ENCODE results near the gene FBXO10. TPM values are rescaled to one million over a fixed set of nuclear protein-coding genes. Genes with fewer than 3 reads are reported as not detected.

FBXO10 gene
- total RNA-seq, 1 donor from 2014 or later, result 16.0 TPM

DNA sequence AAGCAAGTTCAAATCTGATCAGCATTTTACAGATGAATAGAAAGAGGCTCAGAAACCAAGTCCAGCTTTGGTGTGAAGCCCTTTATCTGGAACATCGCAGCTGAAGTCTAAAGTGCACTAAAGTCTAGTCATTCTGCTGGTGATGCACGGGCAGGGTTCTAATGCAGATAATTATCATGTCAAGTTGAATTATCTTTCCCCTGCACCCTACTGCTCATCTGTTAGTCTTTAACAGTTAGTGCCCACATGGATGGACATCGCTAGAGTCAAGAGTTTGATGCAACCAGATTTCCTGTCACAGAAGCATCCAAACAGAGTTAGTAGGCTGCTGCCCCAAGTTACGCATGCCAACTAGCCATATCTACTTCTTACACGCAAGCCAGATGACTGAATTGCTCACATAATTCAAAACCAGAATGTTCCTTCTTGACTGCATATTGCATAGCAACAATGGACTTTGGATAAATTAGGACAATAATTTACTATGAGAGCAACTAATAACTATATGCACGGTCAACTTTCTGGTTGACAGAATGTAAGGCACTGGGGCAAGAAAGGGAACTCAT lies 17.8 kb upstream of the FBXO10 start:
- no peak for DNase-seq (ENCODE audit: extremely low read depth, low read depth, low spot score)

DNA sequence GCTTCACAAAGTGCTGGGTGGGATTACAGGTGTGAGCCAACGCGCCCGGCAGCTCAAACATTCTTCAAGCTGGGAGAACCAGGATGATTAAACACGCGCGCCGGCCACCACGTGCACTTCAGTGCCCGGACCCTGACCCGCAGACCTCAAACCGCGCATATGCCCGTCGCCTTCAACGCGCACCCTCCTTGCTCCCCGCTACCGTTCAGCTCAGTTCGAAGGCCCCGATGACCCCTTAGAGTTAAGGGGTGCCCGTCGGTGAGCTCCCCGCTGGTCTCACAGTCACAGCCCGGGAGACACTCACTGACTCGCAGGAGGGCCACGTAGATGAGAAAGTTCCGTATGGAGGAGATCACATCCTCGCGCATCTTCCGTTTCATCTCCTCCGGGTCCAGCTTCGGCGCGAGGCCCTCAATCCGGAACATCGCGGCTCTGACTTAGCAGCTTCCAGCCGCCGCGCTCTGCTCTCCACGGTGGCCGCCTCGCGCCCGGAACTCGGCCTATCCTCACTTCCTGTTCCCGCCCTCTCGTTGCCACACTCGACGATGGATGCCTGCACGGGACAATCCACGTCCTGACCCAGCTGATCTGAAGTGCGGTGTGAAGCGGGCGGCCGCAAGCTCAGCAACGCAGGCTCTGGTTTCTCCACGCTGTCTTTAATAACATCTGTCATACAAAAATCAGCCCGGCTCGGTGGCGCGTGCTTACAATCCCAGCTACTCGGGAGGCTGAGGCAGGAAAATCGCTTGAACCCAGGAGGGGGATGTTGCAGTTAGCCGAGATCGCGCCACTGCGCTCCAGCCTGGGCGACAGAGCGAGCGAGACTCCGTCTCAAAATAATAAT lies 16.1 kb upstream of the FBXO10 start, which contains the start of gene TOMM5:
TOMM5 (minus strand) TSS at position 490 of the 844 bp plus-strand sequence; CDS start at position 425, 65 bp downstream.
- peak; percentile 55 for DNase-seq (ENCODE audit: extremely low read depth, low read depth, low spot score)

DNA sequence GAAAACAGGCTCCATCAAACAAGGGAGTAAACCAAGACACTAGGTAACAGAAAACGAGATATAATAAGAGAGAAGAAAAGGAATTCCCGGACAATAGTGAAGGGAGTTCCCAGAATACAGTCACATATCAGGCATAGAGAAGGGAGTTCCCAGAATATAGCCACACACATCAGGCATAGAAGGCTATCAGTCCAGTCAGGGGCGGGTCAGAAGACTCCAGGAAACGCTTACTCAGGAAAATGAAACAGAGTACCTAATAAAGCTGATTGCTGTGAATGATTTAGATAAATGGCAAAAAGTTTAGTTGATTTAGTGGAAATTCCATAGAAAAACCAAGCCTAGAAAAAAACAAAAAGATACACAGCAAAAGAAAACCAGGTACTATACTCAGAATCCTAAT lies 11.3 kb upstream of the FBXO10 start:
- DNase-seq (ENCODE audit: extremely low read depth, low read depth, low spot score), result no peak

DNA sequence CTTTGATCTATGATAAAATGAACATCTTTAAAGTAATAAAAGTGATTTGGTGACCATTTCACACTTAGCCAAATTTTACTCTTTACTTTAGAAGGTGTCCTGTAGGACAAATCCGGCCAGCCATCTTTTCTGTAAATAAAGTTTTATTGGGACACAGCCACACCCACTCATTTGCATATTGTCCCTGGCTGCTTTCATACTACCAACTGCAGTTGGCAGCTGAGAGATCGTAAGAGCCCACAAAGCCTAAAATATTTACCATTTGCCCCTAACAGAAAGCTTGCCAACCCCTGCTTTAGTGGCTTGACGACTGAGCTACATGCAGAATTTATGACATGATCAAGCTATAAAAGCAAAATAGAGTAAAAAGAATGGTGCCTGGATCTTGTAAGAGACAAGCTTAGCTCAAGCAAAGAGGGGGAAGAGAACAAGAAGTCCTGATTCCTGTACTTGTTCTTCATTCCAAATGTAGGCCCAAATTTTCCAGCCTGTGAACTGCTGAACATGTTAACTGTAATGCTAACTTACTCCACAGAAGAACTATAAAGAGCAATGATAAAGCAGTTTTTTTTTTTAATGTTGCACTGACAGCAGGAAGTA lies 7.4 kb upstream of the FBXO10 start:
- no peak for DNase-seq (ENCODE audit: extremely low read depth, low read depth, low spot score)

- DNase-seq (ENCODE audit: extremely low read depth, low read depth, low spot score), result peak; percentile 52
Measured at GRCh38 chr9:37582548-37583157, 6.5 kb upstream of the FBXO10 start.

- no peak for DNase-seq (ENCODE audit: extremely low read depth, low read depth, low spot score)
Measured at GRCh38 chr9:37575511-37575914, 667 bp downstream of the FBXO10 start.

DNA sequence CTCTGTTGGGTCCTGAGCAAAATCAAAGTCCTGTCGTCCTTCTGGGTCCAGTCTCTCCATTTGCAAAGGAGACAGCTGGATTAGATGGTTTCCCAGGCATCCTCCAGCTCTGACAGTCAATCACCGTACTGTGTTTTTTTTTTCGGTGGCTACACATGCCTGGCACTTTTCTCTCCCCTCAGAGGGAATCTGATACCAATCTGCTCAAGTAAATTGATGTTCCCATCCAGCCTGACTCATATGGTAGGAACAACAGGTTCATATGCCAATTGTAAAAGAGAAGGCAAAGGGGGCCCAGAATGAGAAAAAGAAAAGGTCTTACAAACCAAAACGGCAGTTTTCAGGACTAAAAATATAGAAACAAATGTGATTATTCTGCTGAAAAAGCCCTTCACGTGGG lies 1.2 kb downstream of the FBXO10 start:
- DNase-seq (ENCODE audit: extremely low read depth, low read depth, low spot score), result no peak

DNA sequence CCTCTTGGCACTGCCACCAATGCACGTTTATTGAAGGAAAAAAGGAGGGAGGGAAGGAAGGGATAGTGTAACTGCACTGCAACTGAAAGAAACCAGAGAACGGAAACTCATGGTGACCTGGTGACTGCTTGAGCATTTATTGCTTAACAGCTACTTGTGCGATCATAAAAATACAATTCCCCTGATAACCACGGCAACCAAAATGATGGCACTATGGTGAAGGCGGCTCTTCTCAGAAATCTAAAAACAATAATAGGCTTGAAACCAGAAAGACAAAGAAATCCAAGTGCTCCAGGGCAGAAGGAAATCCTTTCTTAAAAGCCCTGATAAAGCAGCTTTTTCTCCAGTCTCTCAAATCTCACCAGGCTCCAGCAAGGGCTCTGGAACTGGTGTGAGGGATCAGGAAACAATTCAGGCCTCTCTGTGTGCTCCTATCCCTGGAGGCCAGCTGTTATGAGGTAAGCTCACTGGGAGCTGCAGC lies 1.9 kb downstream of the FBXO10 start:
- no peak for DNase-seq (ENCODE audit: extremely low read depth, low read depth, low spot score)

GRCh38 chr9:37571282-37571681 lies 4.9 kb downstream of the FBXO10 start:
- DNase-seq (ENCODE audit: extremely low read depth, low read depth, low spot score), result no peak

DNA sequence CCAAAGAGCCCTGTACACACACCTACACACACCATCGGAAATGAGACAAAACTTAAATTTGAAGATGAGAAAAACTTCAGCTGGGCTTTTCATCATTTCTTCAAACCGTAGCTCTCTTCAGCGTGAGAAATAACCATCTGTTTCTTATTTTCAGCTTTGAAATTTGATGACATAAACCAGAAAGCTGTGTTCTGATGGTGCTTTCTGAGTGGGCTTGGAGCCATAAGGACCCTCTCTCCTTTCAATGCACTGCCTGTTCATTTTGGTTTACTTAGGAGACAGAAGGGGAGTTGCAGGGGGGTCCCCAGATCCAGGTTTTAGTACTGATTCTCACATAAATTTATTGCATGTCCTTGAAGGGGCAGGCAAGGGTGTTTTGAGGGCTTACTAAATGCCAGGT lies 9.5 kb downstream of the FBXO10 start:
- no peak for DNase-seq (ENCODE audit: extremely low read depth, low read depth, low spot score)

DNA sequence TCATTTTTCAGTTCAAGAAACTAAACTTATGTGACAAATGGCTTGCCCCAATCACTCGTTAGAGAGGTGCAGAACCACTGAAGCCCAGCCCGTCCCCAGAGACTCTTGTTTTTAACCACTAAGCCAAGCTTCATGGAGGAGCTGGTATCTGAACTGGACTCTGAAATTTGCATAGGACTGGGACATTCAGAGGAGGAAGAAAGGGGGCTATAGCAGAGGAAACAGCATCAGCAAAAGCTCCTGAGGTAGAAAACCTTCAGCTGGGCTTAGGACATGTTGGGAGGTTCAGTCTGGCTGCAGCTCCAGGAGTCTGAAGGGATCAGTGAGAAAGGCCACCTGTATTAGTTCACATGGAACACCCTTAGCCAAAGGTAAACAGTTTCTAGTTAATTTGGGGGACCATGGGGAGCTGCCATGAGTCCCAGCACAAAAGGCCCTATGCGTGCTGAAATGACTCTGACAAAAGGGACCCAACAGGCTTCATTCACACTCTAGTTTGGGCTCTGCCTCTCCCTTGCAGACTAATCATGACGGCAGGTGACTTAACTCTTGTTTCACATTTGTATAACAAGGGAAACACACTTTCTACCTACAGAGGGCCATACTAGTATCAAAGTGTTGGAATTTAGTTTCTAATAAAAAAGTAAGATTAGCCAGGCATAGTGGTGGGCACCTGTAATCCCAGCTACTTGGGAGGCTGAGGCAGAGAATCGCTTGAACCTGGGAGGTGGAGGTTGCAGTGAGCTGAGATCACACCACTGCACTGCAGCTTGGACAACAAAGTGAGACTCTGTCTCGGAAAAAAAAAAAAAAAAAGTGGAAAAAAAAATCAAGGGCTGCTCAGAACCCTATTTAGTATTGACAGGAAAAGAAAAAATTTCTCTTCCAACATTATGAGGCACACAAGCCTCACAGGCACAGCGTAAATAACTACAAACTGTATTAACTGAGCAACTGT lies 10.2 kb downstream of the FBXO10 start:
- no peak for DNase-seq (ENCODE audit: extremely low read depth, low read depth, low spot score)

- DNase-seq (ENCODE audit: extremely low read depth, low read depth, low spot score), result no peak
Measured at GRCh38 chr9:37564916-37565315, 11.3 kb downstream of the FBXO10 start.

DNA sequence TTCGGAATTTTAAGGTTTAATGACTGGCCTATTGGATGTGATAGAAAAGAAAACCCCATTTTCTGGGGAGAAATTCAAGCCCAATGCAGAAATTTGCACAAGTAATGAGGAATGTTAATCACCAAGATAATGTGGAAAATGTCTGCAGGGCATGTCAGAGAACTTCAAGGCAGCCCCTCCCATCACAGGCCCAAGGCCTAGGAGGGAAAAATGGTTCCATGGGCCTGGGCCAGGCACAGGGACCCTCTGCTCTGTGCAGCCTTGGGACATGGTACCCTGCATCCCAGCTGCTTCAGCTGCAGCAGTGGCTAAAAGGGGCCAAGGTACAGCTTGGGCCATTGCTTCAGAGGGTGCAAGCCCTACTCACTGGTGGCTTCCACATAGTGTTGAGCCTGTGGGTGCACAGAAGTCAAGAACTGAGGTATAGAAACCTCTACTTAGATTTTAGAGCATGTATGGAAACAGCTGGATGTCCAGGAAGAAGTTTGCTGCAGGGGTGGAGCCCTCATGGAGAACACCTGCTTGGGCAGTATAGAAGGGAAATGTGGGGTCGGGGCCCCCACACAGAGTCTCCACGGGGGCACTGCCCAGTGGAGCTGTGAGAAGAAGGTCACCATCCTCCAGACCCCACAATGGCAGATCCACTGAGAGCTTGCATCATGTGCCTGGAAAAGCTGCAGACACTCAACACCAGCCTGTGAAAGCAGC lies 12.2 kb downstream of the FBXO10 start:
- DNase-seq (ENCODE audit: extremely low read depth, low read depth, low spot score), result no peak

- DNase-seq (ENCODE audit: extremely low read depth, low read depth, low spot score), result no peak
Measured at GRCh38 chr9:37562826-37563225, 13.4 kb downstream of the FBXO10 start.

DNA sequence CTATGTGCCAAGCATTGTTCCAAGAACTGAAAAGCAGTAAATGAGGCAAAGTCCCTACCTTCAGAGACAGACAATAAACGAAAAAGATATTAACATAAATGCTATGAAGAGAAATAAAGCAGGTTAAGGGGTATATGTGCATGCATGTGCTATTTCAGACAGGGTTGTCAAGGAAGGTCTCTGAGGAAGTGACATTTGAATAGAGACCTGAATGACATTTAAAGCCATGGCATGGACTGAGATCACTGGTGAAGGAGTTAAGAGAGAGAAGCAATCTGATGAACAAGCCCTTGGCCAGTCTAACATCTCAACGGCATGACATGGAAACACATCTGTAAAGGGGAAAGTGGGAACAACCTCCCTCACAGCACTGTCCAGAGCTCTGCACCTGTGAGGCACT lies 14.5 kb downstream of the FBXO10 start:
- DNase-seq (ENCODE audit: extremely low read depth, low read depth, low spot score), result no peak

DNA sequence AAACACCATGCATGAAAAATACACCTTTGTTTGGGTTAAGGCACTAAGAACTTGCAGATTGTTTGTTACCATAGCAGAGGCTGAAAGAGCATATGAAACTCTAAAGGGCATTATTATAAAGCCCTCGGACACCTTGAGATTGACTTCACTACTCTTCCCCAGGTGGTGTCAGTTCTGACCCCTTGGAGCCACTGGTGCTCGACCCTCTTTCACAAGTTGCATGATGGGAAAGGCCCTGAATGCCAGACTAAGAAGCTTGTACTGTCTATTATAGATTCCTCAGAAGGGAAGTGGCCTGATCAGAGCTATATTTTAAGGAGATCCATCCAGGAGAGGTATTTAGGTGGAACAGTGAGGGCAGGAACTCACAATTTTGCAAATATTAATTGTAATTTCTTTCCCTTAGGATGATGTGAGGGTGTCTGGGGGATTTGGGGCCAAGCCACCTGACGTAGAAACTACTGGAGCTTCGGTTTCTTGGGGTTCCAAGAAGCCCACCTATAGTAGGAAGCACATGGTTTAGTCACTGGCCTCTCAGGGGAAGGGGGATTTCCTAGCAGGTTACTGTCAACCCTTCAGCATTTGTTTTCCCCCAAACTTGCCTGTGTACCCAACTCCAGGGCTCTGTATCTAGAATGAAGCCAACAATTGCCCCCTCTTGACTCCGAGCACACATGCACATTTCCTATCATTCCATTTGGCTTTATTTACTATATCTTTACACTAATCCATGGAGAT lies 16.2 kb downstream of the FBXO10 start:
- no peak for DNase-seq (ENCODE audit: extremely low read depth, low read depth, low spot score)

DNA sequence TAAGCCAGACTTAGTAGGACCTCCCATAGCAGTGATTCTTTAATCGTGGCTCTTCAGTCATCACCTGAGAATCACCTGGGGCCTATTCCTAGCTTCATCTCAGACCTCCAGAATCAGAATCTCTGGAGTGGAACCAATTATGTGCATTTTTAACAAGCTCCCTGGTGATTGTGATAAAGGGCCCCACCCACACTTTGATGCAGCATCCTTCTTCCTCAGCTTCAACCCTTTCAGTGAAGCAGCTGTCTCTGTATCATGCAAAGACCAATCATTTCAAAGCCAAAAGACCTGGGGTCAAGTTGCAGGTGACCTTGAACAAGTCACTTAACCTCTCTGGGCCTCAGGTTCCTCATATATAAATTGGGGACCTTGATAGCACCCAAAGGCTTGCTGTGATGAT lies 17.1 kb downstream of the FBXO10 start:
- DNase-seq (ENCODE audit: extremely low read depth, low read depth, low spot score), result no peak

DNA sequence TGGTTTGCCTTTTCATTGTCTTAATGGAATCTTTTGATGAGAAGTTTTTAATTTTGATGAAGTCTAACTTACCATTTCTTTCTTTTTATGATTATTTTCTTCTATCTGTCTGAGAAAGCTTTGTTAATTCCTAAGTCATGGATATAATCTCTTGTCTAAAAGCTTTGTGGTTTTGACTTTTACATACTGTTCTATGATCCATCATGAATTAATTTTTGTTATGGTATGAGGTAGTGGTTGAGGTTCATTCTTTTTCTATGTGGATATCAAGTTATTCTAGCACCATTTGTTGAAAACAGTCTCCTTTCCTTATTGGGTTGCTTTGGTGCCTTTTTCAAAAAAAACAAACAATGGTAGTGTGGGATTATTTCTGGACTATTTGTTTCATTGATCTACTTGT lies 20.4 kb downstream of the FBXO10 start:
- DNase-seq (ENCODE audit: extremely low read depth, low read depth, low spot score), result no peak

- no peak for DNase-seq (ENCODE audit: extremely low read depth, low read depth, low spot score)
Measured at GRCh38 chr9:37554318-37554717, 21.9 kb downstream of the FBXO10 start.

Measured in glomerular endothelial cell (primary cell).